ENCODE data around the gene PTPN12. TPM values are rescaled to one million over a fixed set of nuclear protein-coding genes. Genes with fewer than 3 reads are reported as not detected.
A peak's percentile ranks its signal among the peaks of the same experiment; 100 is the strongest.

Gene PTPN12
- total RNA-seq, 4 donors from 2014 or later = 58.5 to 72.6 (median 71.0) TPM

- DNase-seq = no peak
- no peak for TF ChIP-seq POLR2A (IDR thresholded peaks at IDR 0.05)
- Histone ChIP-seq H3K27me3 (no peaks in the 10 kb centered on the region), H3K4me3 (replicated peaks in 1 of 3) (no peak overlapping the region), H3K4me1 (peaks cover 4 to 5% of the 10 kb centered on the region in 2 donors), H3K27ac (no peak overlapping the region), H3K9me3 (no peaks in the 10 kb centered on the region), H3K36me3 (peaks cover 2 to 10% of the 10 kb centered on the region in 2 donors)
- intact Hi-C loops (cut with DNase I) = no loop called here
These were observed 69.5 kb downstream of the PTPN12 start for GRCh38 chr7:77606562-77606961.

- WGBS, 2 donors = 92 to 93% methylated on average over 4 of the region's 4 CpGs
- Histone ChIP-seq H3K27me3 (no peaks in the 10 kb centered on the region), H3K36me3 (peaks cover 0 to 17% of the 10 kb centered on the region in 2 donors), H3K27ac (no peak overlapping the region), H3K4me3 (replicated peaks in 1 of 3) (no peak overlapping the region), H3K9me3 (no peaks in the 10 kb centered on the region), H3K4me1 (no peaks in the 10 kb centered on the region)
- intact Hi-C loops (cut with DNase I) = no loop called here
- DNase-seq = no peak
- TF ChIP-seq CTCF (IDR thresholded peaks at IDR 0.05) = no peak
- no peak for TF ChIP-seq POLR2A (IDR thresholded peaks at IDR 0.05)
These were observed 82.2 kb downstream of the PTPN12 start for GRCh38 chr7:77619314-77619713.

- WGBS, 2 donors = 95 to 96% methylated on average over 6 of the region's 6 CpGs
- H3K4me3 ChIP-seq (replicated peaks in 1 of 3) = no peak overlapping the region
- DNase-seq = no peak
- H3K4me1 ChIP-seq = peaks cover 0 to 6% of the 10 kb centered on the region in 2 donors
- TF ChIP-seq POLR2A (IDR thresholded peaks at IDR 0.05) (no peak), CTCF (IDR thresholded peaks at IDR 0.05) (no peak)
- no peaks in the 10 kb centered on the region for H3K9me3 ChIP-seq
- H3K36me3 ChIP-seq = peaks cover 0 to under 1% of the 10 kb centered on the region in 2 donors
- H3K27ac ChIP-seq = peak overlapping the region in 1 of 3 donors; percentile 26
- no peaks in the 10 kb centered on the region for H3K27me3 ChIP-seq
- intact Hi-C loops (cut with DNase I) = no loop called here
These were observed 89.7 kb downstream of the PTPN12 start for GRCh38 chr7:77626586-77627308.

GRCh38 chr7:77627309-77627676 lies 90.2 kb downstream of the PTPN12 start:
- Histone ChIP-seq H3K27me3 (no peaks in the 10 kb centered on the region), H3K36me3 (no peaks in the 10 kb centered on the region), H3K4me3 (replicated peaks in 1 of 3) (no peak overlapping the region), H3K9me3 (no peaks in the 10 kb centered on the region), H3K27ac (peak overlapping the region in 2 of 3 donors; percentile 37 to 48), H3K4me1 (peaks cover 0 to 6% of the 10 kb centered on the region in 2 donors)
- intact Hi-C loops (cut with DNase I) = no loop called here
- TF ChIP-seq CTCF (IDR thresholded peaks at IDR 0.05) (peak in 1 of 6 experiments; percentile 11), POLR2A (IDR thresholded peaks at IDR 0.05) (no peak)
- DNase-seq = no peak

- no peak overlapping the region for H3K4me3 ChIP-seq (replicated peaks in 1 of 3)
- no peaks in the 10 kb centered on the region for H3K9me3 ChIP-seq
- no peaks in the 10 kb centered on the region for H3K27me3 ChIP-seq
- WGBS, 2 donors = 95 to 98% methylated on average over 4 of the region's 4 CpGs
- peaks cover 0 to 6% of the 10 kb centered on the region in 2 donors for H3K4me1 ChIP-seq
- intact Hi-C loops (cut with DNase I) = no loop called here
- no peak for DNase-seq
- H3K36me3 ChIP-seq = peaks cover 0 to 6% of the 10 kb centered on the region in 2 donors
- TF ChIP-seq POLR2A (IDR thresholded peaks at IDR 0.05) = no peak
- no peak for TF ChIP-seq CTCF (IDR thresholded peaks at IDR 0.05)
- no peak overlapping the region for H3K27ac ChIP-seq
These were observed 92.7 kb downstream of the PTPN12 start for GRCh38 chr7:77629797-77630196.
